Measurements from ENCODE around the gene GRK6.

Gene GRK6

GRCh38 chr5:177426566-177427210 lies at the start of gene GRK6:
TSS of gene GRK6 (plus strand) at chr5:177426676. CDS start at chr5:177426846, 170 bp downstream.
- peak; percentile 24 for DNase-seq (ENCODE audit: low spot score)

- DNase-seq (ENCODE audit: low spot score) = no peak
Observed at GRCh38 chr5:177377851-177378776, 48.4 kb upstream of the GRK6 start.

- DNase-seq (ENCODE audit: low spot score) = no peak
Observed at GRCh38 chr5:177378884-177379883, 47.3 kb upstream of the GRK6 start.

- DNase-seq (ENCODE audit: low spot score) = no peak
Observed at GRCh38 chr5:177380805-177381126, 45.7 kb upstream of the GRK6 start.

DNA sequence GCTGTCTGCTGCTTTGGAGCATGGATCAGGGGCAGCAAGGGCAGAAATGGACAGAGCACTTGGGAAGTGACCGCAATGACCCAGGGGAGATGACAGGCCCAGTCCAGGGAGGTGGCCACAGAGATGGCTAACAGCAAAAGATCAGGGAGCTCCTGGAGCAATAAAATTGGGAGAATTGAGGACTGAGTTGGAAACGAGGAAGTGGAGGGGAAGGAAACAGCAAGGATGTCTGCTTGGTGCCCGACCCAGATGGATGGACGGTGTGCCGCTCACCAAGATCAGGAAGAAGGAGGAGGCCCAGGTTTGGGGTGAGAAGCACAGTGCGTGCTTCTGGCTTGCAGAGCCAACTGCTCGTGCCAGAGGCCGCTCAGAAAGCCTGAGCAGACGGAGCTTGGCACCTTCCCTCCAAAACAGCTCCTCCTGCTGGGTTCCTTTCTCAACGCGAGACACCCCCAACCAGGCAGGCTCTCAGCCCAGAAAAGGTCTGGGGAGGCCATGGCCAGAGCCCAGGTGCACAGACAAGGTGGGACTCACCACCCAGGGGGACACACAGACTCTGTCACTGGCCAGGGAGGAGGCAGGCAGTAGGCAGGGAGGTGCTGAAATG lies 44.0 kb upstream of the GRK6 start:
- DNase-seq (ENCODE audit: low spot score) = no peak

DNA sequence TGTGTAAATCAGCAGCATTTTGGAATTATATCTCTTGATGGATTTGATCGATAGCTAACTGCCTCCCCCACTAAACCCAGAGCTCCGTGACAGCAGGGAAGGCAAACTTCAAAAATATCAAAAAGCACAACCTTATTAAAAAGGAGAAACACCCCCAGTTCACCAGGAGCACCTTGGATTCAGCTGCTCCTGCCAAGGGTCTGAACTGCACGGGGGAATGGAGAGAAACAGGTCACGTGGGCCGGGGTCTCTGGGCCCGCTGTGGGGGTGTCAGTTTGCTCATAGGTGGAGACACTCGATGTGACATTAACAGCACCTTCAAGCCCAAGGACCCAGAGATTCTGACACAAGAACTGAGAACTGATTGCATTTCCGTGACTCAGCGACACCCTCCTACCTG lies 43.3 kb upstream of the GRK6 start:
- DNase-seq (ENCODE audit: low spot score) = no peak

DNA sequence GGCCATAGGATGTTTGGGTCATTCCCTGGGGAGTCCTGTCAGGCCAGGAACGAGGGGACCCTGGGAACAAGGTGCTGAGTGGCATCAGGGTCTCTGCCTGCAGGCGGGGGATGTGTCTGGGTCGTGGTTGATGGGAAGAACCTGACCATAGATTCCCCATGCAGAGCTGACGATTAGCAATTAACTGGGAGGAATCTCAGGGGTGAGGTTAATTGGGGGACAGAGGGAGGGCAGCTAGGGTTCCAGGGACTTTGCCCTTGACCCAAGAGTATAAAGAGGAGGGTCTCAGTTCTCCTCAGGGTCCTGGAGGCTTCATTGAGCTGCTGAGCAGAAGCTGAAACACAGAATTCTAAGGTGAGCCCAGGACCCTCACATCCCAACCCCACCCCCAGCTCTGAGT lies 42.3 kb upstream of the GRK6 start, which contains the start of gene SLC34A1:
TSS of gene SLC34A1 (plus strand) at position 301 of the 400 bp plus-strand sequence. CDS start 1,308 bp downstream, outside the sequence.
- DNase-seq (ENCODE audit: low spot score) = no peak

- DNase-seq (ENCODE audit: low spot score) = no peak
Observed at GRCh38 chr5:177385720-177386119, 40.8 kb upstream of the GRK6 start.

GRCh38 chr5:177386542-177386941 lies 39.9 kb upstream of the GRK6 start:
- DNase-seq (ENCODE audit: low spot score) = no peak

- no peak for DNase-seq (ENCODE audit: low spot score)
Observed at GRCh38 chr5:177387405-177387804, 39.1 kb upstream of the GRK6 start.

GRCh38 chr5:177388521-177389052 lies 37.9 kb upstream of the GRK6 start:
- DNase-seq (ENCODE audit: low spot score) = no peak

GRCh38 chr5:177389241-177390169 lies 37.0 kb upstream of the GRK6 start:
- no peak for DNase-seq (ENCODE audit: low spot score)

- peak; percentile 87 for DNase-seq (ENCODE audit: low spot score)
Observed at GRCh38 chr5:177390363-177391300, 35.8 kb upstream of the GRK6 start.

DNA sequence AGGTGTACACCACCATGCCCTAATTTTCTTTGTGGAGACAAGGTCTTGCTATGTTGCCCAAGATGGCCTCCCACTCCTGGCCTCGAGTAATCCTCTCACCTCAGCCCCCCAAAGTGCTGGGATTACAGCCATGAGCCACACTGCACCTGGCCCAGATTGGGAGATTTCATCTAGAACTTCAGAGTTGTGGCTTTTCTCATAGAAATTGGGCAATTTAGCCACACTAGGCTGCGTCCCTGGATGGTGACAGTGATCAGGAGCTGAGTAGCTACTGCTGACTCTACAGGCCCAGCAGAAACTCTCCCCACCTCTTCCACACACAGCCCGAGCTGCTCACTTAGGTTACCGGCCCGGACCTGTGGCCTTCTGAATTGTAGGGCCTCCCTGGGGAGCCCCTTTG lies 33.7 kb upstream of the GRK6 start:
- no peak for DNase-seq (ENCODE audit: low spot score)

DNA sequence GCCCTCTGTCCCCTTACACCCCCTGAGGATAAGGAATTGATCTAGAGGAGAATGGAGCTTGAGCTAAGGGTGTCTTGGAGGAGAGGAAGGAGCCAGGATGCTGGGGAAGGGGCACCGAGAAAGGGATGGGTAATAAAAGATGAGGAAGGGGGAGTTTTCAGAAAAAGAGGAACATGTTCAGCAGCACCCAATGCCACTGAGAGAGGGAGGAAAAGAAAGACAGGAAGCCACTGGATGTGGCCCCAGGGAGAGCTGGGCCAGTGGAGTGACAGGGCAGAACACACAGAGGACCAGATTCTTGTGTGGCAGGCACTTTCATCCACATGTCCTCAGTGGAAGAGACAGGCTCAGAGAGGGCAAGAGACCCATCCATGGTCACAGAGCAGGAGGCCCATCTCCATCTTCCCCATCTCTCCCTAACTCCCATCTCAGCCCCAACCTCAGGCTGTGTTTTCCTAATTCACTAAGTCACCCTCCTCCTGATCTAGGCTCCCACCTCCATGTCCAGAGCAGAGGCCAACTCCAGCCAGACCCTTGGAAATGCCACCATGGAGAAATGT lies 33.2 kb upstream of the GRK6 start:
- no peak for DNase-seq (ENCODE audit: low spot score)

DNA sequence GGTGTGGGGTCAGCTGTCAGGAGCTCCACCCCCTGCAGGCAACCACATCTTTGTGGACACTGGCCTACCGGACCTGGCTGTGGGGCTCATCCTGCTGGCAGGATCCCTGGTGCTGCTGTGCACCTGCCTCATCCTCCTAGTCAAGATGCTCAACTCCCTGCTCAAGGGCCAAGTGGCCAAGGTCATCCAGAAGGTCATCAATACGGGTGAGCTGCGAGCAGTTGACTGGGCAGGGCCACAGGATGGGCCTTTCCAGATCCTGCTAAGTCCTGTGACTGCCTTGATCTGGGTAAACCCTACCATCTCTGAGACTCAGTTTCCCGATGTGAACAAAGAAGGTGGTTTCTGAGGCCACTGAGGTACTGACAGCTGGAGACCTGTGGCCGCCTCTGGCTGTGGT lies 32.5 kb upstream of the GRK6 start:
- no peak for DNase-seq (ENCODE audit: low spot score)

DNA sequence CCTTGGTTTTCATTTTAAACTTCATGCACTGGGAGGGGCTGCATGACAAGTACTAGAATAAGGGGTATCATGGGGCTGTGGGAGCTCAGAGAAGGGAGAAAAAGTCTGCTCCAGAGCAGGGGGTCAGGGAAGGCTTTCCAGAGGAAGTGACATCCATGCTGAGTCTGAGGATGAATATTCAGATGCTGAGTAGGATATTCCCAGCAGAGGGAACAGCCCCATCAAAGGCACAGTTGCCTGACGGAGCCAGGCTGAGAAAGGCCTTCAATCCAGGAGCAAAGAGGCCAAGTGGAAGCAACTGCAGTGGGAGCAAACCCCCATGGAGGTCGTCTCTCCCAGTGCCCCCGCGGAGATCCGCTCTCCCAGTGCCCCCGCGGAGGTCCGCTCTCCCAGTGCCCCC lies 30.4 kb upstream of the GRK6 start:
- DNase-seq (ENCODE audit: low spot score) = no peak

DNA sequence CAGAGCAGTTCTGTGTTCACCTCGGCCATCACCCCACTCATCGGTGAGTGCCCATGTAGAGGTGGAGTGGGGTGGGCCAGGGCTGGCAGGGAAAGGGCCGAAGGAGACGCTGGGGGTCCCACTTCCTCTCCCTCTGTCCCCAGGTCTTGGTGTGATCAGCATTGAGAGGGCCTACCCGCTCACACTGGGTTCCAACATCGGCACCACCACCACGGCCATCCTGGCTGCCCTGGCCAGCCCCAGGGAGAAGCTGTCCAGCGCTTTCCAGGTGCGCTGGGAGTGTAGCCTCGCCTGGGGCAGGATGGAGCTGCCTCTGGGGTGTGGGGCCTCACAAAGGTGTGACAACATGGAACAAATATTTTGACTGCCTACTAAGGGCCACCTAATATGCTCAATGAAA lies 29.7 kb upstream of the GRK6 start:
- DNase-seq (ENCODE audit: low spot score) = no peak

DNA sequence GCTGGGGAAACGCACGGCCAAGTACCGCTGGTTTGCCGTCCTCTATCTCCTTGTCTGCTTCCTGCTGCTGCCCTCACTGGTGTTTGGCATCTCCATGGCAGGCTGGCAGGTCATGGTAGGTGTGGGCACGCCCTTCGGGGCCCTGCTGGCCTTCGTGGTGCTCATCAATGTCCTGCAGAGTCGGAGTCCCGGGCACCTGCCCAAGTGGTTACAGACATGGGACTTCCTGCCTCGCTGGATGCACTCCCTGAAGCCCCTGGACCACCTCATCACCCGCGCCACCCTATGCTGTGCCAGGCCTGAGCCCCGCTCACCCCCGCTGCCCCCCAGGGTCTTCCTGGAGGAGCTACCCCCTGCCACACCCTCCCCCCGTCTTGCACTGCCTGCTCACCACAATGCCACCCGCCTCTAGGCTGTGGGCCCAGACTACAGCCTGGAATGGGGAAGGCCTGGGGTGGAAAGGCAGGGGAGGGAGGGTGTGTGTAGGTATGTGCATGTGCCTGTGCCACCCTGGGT lies 28.5 kb upstream of the GRK6 start:
- DNase-seq (ENCODE audit: low spot score) = no peak
